Measurements from ENCODE around the gene RPP25.

RPP25 gene

DNA sequence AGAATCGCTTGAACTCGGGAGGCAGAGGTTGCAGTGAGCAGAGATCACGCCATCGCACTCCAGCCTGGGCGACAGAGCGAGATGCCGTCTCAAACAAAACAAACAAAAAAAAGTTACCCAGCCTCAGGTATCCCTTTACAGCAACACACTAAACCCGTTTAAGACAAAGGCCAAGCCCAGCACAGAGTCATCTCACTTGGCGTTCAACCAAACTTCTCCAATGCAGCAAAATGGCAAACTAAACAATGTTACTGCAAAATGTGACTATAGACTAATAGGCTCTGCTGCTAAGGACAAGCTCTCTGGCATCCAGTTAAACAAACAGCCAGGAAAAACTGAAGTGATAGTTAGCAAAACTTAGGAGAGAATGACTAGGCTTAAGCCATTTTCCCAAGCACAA, 43.5 kb downstream of the RPP25 start:
- no peak for DNase-seq (ENCODE audit: low read depth)
- H3K4me3 ChIP-seq (ENCODE audit: low read depth, low read length), result no peak overlapping the region
- in situ Hi-C loops (cut with HindIII; ENCODE audit: low sequenced_read_pairs), result no loop called here
- TF ChIP-seq CTCF (IDR thresholded peaks at IDR 0.05; ENCODE audit: low read depth, low read length, missing control alignments), result no peak

DNA sequence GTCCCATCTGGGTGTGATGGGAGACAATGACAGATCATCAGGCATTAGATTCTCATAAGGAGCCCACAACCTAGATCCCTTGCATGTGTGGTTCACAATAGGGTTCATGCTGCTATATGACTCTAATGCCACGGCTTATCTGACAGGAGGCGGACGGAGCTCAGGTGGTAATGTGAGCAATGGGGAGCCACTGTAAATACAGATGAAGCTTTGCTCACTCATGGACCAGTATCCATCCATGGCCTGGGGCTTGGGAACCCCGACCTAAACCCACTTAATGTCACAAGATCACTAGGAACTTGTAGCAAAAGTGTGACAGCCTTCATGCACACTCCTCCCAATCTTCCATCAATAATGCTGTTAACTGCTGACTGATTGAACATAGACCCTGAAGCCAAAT, 47.9 kb downstream of the RPP25 start:
- no peak for TF ChIP-seq CTCF (IDR thresholded peaks at IDR 0.05; ENCODE audit: low read depth, low read length, missing control alignments)
- no peak overlapping the region for H3K4me3 ChIP-seq (ENCODE audit: low read depth, low read length)
- in situ Hi-C loops (cut with HindIII; ENCODE audit: low sequenced_read_pairs), result loop anchor here (5.0 kb wide), 1 partner anchor 44 kb away; no protein-coding TSS in a partner anchor
- no peak for DNase-seq (ENCODE audit: low read depth)

- no peak for DNase-seq (ENCODE audit: low read depth)
- H3K4me3 ChIP-seq (ENCODE audit: low read depth, low read length), result peak overlapping the region; percentile 86
- TF ChIP-seq CTCF (IDR thresholded peaks at IDR 0.05; ENCODE audit: low read depth, low read length, missing control alignments), result no peak
- in situ Hi-C loops (cut with HindIII; ENCODE audit: low sequenced_read_pairs), result loop anchor here (5.0 kb wide), 1 partner anchor 45 kb away; no protein-coding TSS in a partner anchor
Observed at GRCh38 chr15:74907163-74907870, 49.3 kb downstream of the RPP25 start.

- in situ Hi-C loops (cut with HindIII; ENCODE audit: low sequenced_read_pairs), result loop anchor here (5.0 kb wide), 1 partner anchor 46 kb away; no protein-coding TSS in a partner anchor
- TF ChIP-seq CTCF (IDR thresholded peaks at IDR 0.05; ENCODE audit: low read depth, low read length, missing control alignments), result no peak
- H3K4me3 ChIP-seq (ENCODE audit: low read depth, low read length), result peak within 1 kb of the TSS; percentile 86
- DNase-seq (ENCODE audit: low read depth), result peak; percentile 63
Observed at GRCh38 chr15:74906450-74907162, 50.0 kb downstream of the RPP25 start, which contains the start of gene FAM219B. Gene FAM219B, minus strand, starts transcription at chr15:74906851. Its CDS starts 51 bp downstream, at chr15:74906800.

DNA sequence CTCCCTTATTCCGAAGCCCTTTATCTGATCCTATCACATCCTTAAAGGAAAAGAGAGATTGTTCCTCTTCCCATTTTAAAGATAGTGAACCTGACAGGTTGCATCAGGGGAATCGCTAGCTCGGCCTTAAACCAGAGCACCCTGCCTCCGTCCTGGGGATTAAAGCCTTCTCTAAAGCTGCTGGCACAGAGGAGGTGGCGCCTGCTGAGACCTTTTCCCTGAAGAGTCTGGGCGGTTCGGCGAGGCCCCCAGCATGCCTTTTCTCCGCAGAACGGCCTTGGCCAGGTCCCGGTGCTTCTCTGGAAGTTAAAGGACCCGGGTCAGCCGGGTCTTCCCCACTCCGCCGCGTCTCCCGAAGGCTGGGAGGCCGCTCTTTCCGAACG, 50.5 kb downstream of the RPP25 start:
- peak overlapping the region; percentile 86 for H3K4me3 ChIP-seq (ENCODE audit: low read depth, low read length)
- in situ Hi-C loops (cut with HindIII; ENCODE audit: low sequenced_read_pairs), result loop anchor here (5.0 kb wide), 1 partner anchor 46 kb away; no protein-coding TSS in a partner anchor
- DNase-seq (ENCODE audit: low read depth), result no peak
- no peak for TF ChIP-seq CTCF (IDR thresholded peaks at IDR 0.05; ENCODE audit: low read depth, low read length, missing control alignments)
